Ovary (tissue), 9 donors: ENCODE measurements around the gene GALNT4. TPM values are rescaled to one million over a fixed set of nuclear protein-coding genes. Genes with fewer than 3 reads are reported as not detected.
A peak's percentile ranks its signal among the peaks of the same experiment; 100 is the strongest.

Source experiments
- DNase-seq, 5 donors: peaks; one replicate each; pipeline ENCODE4 v3.0.0-alpha.2; 2019 to 2020
- H3K27ac ChIP-seq, 2 donors: fragments of 200-600 bp; one replicate each; pipeline versions ENCODE4 v1.5.1 to v1.8.0; 2019 to 2022
- H3K27me3 ChIP-seq: fragments of 200-600 bp; one replicate; pipeline ENCODE4 v1.8.0; 2022
- H3K36me3 ChIP-seq: fragments of 200-600 bp; sonication (generic); one replicate; pipeline ENCODE4 v1.5.1; 2019
- H3K4me1 ChIP-seq: one replicate; pipeline ENCODE4 v1.8.1; 2013; ENCODE audit warnings: mild to moderate bottlenecking, moderate library complexity; ENCODE audit not compliant: insufficient read depth
- H3K4me3 ChIP-seq: fragments of 200-600 bp; sonication (generic); one replicate; pipeline ENCODE4 v1.5.1; 2017
- H3K9me3 ChIP-seq, 2 donors: fragments of 200-600 bp in 1 of 2; sonication (generic) in 1 of 2; one replicate each; pipeline versions ENCODE4 v1.5.1 to v1.8.1; 2013 to 2019; ENCODE audit warnings: mild to moderate bottlenecking in 1 of 2, moderate library complexity in 1 of 2
- EP300 ChIP-seq: sonication (generic); formaldehyde crosslinking; IDR thresholded peaks from one replicate; pipeline ENCODE4 v1.6.1; 2017; ENCODE audit warnings: antibody characterized with exemption
- POLR2A ChIP-seq: fragments of 450-650 bp; IDR thresholded peaks from one replicate; pipeline ENCODE4 v1.6.1; 2017; ENCODE audit warnings: antibody characterized with exemption, mild to moderate bottlenecking, moderate library complexity
- WGBS, 3 donors: extraction: QIAGEN DNeasy Blood & Tissue Kit in 1 of 3; methylation state at CpG; one replicate each; pipeline versions ENCODE4 v1.1.5 to v1.1.7; 2013 to 2017; 5-methylcytosine and 5-hydroxymethylcytosine counted together
- intact Hi-C, 4 donors: fragments of 100-400 bp; cut with DNase I; formaldehyde crosslinking; loops; one replicate each; pipeline versions ENCODE4 v1.11.0 to v1.15.1; 2022 to 2023
- polyA plus RNA-seq, 2 donors: library from polyadenylated mRNA; stranded (reverse); fragments of 200-250 nt in 1 of 2; fragments of 350-450 nt in 1 of 2; fragmentation: Illumina TruSeq in 1 of 2; extraction: RNeasy Lipid Tissue Mini Kit (QIAGEN cat#74804) in 1 of 2; gene quantifications; one replicate each; pipeline ENCODE4 v1.2.3, GENCODE V29; 2013 to 2014
- total RNA-seq, 7 donors: library from RNA; depleted of rRNA in 2 of 7; stranded (reverse); fragments of >200 nt in 2 of 7; fragmentation: NEBNext Ultra II Directional in 3 of 7; extraction: Animal tissue kit (Norgen Biotek cat#: 25700) in 3 of 7; gene quantifications; one replicate each; pipeline versions ENCODE4 v1.1.0 to v1.2.4, GENCODE V29; 2016 to 2023
- TF ChIP-seq, protein P1 (sequence below), 3 donors: fragments of 450-650 bp in 2 of 3; fragments of 200-600 bp in 1 of 3; IDR thresholded peaks; one replicate each; pipeline versions ENCODE4 v1.5.1 to v1.8.0; 2016 to 2022; ENCODE audit warnings: antibody characterized with exemption in 3 of 3, mild to moderate bottlenecking in 1 of 3
- donor health status: DM: no; HTN: no; CAD: no; lungs with moderate emphysema.
- donor health status: DM: no; HTN: no; CAD: no.
- donor health status: Bipolar disorder and iron deficiency.
- donor health status: DM: yes; HTN: yes; CAD: no.
- donor health status: DM: no; HTN: no; CAD: no.
- donor health status: DM: yes; HTN: yes; CAD: no.

Gene GALNT4
- total and polyA plus RNA-seq, 9 donors, result 2.0 to 12.5 (median 4.9) TPM

DNA sequence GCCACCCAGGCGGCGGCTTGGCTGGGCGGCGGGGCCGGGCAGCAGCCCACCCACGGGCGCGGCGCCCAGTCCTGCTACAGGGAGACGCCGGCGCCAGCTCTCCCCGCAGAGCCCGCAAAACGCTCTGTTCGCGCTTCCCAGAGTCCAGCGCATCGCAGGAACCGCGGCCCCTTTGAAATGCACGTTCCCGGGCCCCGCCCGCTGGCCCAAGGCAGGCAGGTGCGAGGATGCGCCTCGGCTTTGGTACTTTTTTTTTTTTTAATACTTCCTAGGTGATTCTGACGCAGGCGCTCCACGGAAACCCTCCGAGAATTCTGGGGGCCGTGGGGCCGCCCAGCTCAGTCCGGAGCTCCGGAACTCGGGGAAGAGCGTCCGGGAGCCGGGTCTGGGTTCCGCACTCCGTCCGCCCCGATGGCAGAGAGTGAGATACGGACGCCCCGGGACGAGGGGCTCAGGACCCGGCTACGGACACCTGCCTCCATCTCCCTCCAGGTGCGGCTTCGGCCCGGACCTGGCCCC lies 768 bp upstream of the GALNT4 start:
- Histone ChIP-seq H3K27ac (peak overlapping the region; percentile 83 to 84), H3K9me3 (no peaks in the 10 kb centered on the region), H3K4me1 (peaks cover 10% of the 10 kb centered on the region), H3K27me3 (no peaks in the 10 kb centered on the region), H3K4me3 (peak overlapping the region; percentile 53), H3K36me3 (no peaks in the 10 kb centered on the region)
- intact Hi-C loops, result loop anchor here in 3 of 4 donors (5.0 to 10.0 kb wide), 3 partner anchors 51 to 511 kb away; no protein-coding TSS in a partner anchor
- TF ChIP-seq, protein P1, sequence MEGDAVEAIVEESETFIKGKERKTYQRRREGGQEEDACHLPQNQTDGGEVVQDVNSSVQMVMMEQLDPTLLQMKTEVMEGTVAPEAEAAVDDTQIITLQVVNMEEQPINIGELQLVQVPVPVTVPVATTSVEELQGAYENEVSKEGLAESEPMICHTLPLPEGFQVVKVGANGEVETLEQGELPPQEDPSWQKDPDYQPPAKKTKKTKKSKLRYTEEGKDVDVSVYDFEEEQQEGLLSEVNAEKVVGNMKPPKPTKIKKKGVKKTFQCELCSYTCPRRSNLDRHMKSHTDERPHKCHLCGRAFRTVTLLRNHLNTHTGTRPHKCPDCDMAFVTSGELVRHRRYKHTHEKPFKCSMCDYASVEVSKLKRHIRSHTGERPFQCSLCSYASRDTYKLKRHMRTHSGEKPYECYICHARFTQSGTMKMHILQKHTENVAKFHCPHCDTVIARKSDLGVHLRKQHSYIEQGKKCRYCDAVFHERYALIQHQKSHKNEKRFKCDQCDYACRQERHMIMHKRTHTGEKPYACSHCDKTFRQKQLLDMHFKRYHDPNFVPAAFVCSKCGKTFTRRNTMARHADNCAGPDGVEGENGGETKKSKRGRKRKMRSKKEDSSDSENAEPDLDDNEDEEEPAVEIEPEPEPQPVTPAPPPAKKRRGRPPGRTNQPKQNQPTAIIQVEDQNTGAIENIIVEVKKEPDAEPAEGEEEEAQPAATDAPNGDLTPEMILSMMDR (IDR thresholded peaks at IDR 0.05), result no peak
- no peak for TF ChIP-seq POLR2A
- TF ChIP-seq EP300, result no peak
- WGBS, 3 donors, result 0 to 1% (median 0%) methylated on average over 44 to 53 of the region's 53 CpGs
- DNase-seq, result peak in 4 of 5 donors; percentile 46 to 68 (median 61)

DNA sequence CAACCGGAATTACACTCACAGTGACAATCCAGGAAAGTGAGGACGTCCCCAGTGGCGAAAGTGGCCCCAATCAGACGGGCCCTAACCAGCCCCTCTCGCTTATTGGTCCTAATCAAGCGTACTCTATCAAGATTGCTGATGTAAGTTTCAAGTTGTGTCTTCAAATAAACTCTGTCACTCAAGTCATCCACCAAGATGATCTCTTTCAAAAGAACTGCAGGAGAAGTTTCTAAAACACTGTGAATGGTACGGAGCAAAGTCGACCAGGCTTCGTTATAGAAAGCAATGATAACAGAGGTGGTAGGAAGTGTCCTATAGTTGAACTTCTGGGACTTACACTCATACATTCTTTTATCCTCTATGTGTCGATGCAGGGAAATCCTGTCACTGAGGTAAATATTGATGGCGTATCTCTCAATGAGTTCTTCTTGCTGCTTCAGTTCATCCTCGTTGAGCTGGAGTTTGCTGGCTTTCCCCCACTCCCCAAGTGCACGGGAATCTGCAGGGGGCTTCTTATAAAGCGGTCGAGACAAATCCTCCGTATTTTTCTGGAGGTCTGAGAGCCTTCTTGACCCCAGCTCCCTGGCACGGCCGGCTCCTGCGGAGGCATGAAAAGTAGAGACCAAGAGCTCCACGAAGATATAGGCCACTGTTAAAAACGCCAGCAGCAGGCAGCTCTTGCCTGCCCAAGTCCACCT lies 604 bp downstream of the GALNT4 start:
- no peak for DNase-seq
- intact Hi-C loops, result loop anchor here in 3 of 4 donors (2.0 to 10.0 kb wide), 3 partner anchors 19 to 509 kb away; no protein-coding TSS in a partner anchor
- peak overlapping the region; percentile 83 to 84 for H3K27ac ChIP-seq
- peaks cover 10% of the 10 kb centered on the region for H3K4me1 ChIP-seq
- H3K36me3 ChIP-seq, result no peaks in the 10 kb centered on the region
- H3K4me3 ChIP-seq, result peak overlapping the region; percentile 53
- H3K27me3 ChIP-seq, result no peaks in the 10 kb centered on the region
- TF ChIP-seq, protein P1 (IDR thresholded peaks at IDR 0.05), result no peak
- TF ChIP-seq EP300 (no peak), POLR2A (no peak)
- 33 to 41% (median 34%) methylated on average over 21 of the region's 21 CpGs for WGBS, 3 donors
- H3K9me3 ChIP-seq, result no peaks in the 10 kb centered on the region

DNA sequence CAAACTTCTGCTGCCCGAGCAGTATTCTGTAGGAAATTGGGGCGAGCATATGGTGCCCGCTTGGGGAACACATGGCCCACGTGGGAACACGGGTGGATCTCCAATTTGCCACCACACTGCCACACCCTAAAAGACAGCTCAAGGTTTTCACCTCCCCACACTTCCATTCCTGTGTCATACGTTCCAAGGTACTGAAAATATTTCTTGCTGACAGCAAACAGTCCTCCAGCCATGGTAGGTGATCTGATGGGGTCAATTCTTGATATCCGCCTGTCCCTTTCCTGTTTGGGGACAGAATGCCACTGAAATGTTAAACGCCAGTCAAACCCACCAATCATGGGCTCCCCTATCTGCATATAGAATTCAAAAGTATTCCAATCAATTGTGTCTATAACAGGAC lies 1.2 kb downstream of the GALNT4 start:
- WGBS, 3 donors, result 87 to 93% (median 91%) methylated on average over 8 of the region's 8 CpGs
- no peaks in the 10 kb centered on the region for H3K36me3 ChIP-seq
- DNase-seq, result no peak
- H3K27me3 ChIP-seq, result no peaks in the 10 kb centered on the region
- H3K4me3 ChIP-seq, result peak overlapping the region; percentile 53
- peaks cover 10% of the 10 kb centered on the region for H3K4me1 ChIP-seq
- intact Hi-C loops, result loop anchor here in 3 of 4 donors (2.0 to 10.0 kb wide), 3 partner anchors 19 to 509 kb away; no protein-coding TSS in a partner anchor
- TF ChIP-seq, protein P1 (IDR thresholded peaks at IDR 0.05), result no peak
- no peaks in the 10 kb centered on the region for H3K9me3 ChIP-seq
- H3K27ac ChIP-seq, result no peak overlapping the region

DNA sequence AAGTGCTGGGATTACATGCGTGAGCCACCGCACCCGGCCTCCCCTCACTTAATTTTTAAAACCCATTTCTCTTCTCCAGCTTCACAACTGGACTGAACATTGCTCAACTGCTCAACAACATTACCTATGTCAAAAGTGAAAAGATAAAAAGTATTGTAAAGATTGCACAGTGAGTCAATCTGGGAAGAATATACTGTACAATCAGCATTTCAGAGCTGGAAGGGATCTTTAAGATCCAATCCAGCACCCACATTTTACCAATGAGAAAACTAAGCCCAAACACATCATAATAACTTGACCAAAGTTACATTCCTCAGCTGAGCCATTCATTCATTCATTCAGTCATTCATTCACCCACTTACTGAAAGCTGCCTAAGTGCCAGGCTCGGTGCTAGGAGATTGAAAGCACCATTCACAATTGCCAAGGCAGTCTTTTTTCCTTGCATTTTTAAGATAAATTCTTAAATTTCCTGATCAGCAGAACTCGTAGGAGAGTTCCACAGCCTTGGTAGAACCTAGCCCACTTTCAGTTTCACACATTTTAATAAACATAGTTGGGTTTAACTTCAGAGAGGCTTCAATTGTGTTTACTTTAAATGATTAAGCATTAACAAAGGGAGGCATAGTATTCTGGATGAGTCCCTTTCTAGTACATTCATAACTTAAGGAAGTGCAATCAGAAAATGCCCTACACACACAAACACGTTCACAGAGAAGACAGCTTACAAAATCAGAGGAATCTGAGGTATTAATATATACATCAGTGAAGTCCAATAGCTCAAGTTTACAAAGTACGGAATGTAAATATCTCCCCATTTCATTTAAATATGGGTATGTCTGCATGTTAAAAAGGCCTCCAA lies 3.0 kb downstream of the GALNT4 start:
- DNase-seq, result no peak
- Histone ChIP-seq H3K4me3 (no peak overlapping the region), H3K27ac (no peak overlapping the region), H3K27me3 (no peaks in the 10 kb centered on the region), H3K36me3 (no peaks in the 10 kb centered on the region), H3K4me1 (peaks cover 10% of the 10 kb centered on the region), H3K9me3 (no peaks in the 10 kb centered on the region)
- TF ChIP-seq EP300 (no peak), POLR2A (no peak)
- TF ChIP-seq, protein P1 (IDR thresholded peaks at IDR 0.05), result no peak
- WGBS, 3 donors, result 68 to 82% (median 74%) methylated on average over 7 of the region's 7 CpGs
- intact Hi-C loops, result loop anchor here in 3 of 4 donors (2.0 to 10.0 kb wide), 3 partner anchors 17 to 507 kb away; no protein-coding TSS in a partner anchor
